Left lung (tissue), 10 donors: ENCODE measurements around the gene SOCS7. TPM values are rescaled to one million over a fixed set of nuclear protein-coding genes. Genes with fewer than 3 reads are reported as not detected.

Experiments used
- ATAC-seq: fragments of 200-7000 bp; cut with Tn5 transposase; one replicate; pipeline ENCODE4 v1.9.1; 2020; ENCODE audit warnings: moderate library complexity
- DNase-seq, 4 donors: peaks; one replicate each; pipeline ENCODE4 v3.0.0-alpha.2; 2013 to 2020
- H3K27ac ChIP-seq, 2 donors: fragments of 200-600 bp; sonication (generic) in 1 of 2; one replicate each; pipeline versions ENCODE4 v1.5.0 to v1.8.0; 2020 to 2021
- H3K27me3 ChIP-seq, 2 donors: fragments of 200-600 bp; sonication (generic) in 1 of 2; one replicate each; pipeline versions ENCODE4 v1.5.0 to v1.8.0; 2020 to 2021
- H3K36me3 ChIP-seq, 2 donors: fragments of 200-600 bp; sonication (generic) in 1 of 2; one replicate each; pipeline versions ENCODE4 v1.5.0 to v1.8.0; 2020 to 2021
- H3K4me1 ChIP-seq, 2 donors: fragments of 200-600 bp; one replicate each; pipeline ENCODE4 v1.8.0; 2021
- H3K4me3 ChIP-seq, 2 donors: fragments of 200-600 bp; sonication (generic) in 1 of 2; one replicate each; pipeline versions ENCODE4 v1.5.0 to v1.8.0; 2020 to 2021; ENCODE audit warnings: mild to moderate bottlenecking in 1 of 2
- H3K9me3 ChIP-seq, 2 donors: fragments of 200-600 bp; sonication (generic) in 1 of 2; one replicate each; pipeline versions ENCODE4 v1.5.0 to v1.8.0; 2020 to 2021
- intact Hi-C, 2 donors: fragments of 100-400 bp; cut with DNase I; formaldehyde crosslinking; loops; one replicate each; pipeline versions ENCODE4 v1.11.2 to v1.14.2; 2022
- polyA plus RNA-seq, 6 donors: library from polyadenylated mRNA; unstranded; fragments of 120-200 nt; gene quantifications; one replicate each; pipeline ENCODE4 v1.2.1, GENCODE V29; 2013; ENCODE audit not compliant: insufficient read length in 6 of 6
- total RNA-seq, 2 donors: library from RNA; stranded (reverse); fragmentation: NEBNext Ultra II Directional; extraction: Animal tissue kit (Norgen Biotek cat#: 25700); gene quantifications; one replicate each; pipeline ENCODE4 v1.2.1, GENCODE V29; 2021
- TF ChIP-seq, protein P1 (sequence below), 2 donors: fragments of 200-600 bp; sonication (generic) in 1 of 2; IDR thresholded peaks; one replicate each; pipeline versions ENCODE4 v1.5.0 to v1.8.0; 2021; ENCODE audit warnings: antibody characterized with exemption in 2 of 2
- donor health status: DM: no; HTN: yes; CAD: no.
- donor health status: DM: no; HTN: no; CAD: no.

SOCS7 gene
- total and polyA plus RNA-seq, 8 donors: 14.1 to 22.6 (median 19.5) TPM

DNA sequence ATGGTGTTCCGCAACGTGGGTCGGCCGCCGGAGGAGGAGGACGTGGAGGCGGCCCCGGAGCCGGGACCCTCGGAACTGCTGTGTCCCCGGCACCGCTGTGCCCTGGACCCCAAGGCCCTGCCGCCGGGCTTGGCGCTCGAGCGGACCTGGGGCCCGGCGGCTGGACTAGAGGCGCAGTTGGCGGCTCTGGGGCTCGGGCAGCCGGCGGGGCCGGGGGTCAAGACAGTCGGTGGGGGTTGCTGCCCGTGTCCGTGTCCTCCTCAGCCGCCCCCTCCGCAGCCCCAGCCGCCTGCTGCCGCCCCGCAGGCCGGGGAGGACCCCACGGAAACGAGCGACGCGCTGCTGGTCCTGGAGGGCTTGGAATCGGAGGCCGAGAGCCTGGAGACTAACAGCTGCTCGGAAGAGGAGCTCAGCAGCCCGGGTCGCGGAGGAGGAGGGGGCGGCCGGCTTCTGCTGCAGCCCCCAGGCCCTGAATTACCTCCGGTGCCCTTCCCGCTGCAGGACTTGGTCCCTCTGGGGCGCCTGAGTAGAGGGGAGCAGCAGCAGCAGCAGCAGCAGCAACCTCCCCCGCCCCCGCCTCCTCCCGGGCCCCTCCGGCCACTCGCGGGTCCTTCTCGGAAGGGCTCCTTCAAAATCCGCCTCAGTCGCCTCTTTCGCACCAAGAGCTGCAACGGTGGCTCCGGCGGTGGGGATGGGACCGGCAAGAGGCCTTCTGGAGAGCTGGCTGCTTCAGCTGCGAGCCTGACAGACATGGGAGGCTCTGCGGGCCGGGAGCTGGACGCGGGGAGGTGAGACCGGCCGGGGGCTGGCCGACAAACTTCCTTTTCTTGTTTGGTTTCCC is 821 bp downstream of the SOCS7 start:
- Histone ChIP-seq H3K27ac (peak overlapping the region; percentile 58 to 71), H3K36me3 (no peaks in the 10 kb centered on the region), H3K9me3 (no peaks in the 10 kb centered on the region), H3K27me3 (no peaks in the 10 kb centered on the region), H3K4me3 (peak overlapping the region; percentile 82 to 84), H3K4me1 (peaks cover 8 to 42% of the 10 kb centered on the region in 2 donors)
- intact Hi-C loops: loop anchor here in 1 of 2 donors (10.0 kb wide), 1 partner anchor 62 kb away; no protein-coding TSS in a partner anchor
- TF ChIP-seq, protein P1, sequence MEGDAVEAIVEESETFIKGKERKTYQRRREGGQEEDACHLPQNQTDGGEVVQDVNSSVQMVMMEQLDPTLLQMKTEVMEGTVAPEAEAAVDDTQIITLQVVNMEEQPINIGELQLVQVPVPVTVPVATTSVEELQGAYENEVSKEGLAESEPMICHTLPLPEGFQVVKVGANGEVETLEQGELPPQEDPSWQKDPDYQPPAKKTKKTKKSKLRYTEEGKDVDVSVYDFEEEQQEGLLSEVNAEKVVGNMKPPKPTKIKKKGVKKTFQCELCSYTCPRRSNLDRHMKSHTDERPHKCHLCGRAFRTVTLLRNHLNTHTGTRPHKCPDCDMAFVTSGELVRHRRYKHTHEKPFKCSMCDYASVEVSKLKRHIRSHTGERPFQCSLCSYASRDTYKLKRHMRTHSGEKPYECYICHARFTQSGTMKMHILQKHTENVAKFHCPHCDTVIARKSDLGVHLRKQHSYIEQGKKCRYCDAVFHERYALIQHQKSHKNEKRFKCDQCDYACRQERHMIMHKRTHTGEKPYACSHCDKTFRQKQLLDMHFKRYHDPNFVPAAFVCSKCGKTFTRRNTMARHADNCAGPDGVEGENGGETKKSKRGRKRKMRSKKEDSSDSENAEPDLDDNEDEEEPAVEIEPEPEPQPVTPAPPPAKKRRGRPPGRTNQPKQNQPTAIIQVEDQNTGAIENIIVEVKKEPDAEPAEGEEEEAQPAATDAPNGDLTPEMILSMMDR (IDR thresholded peaks at IDR 0.05): no peak
- DNase-seq: peak in 3 of 4 donors; percentile 18 to 87 (median 44)
- ATAC-seq: peak; percentile 16

DNA sequence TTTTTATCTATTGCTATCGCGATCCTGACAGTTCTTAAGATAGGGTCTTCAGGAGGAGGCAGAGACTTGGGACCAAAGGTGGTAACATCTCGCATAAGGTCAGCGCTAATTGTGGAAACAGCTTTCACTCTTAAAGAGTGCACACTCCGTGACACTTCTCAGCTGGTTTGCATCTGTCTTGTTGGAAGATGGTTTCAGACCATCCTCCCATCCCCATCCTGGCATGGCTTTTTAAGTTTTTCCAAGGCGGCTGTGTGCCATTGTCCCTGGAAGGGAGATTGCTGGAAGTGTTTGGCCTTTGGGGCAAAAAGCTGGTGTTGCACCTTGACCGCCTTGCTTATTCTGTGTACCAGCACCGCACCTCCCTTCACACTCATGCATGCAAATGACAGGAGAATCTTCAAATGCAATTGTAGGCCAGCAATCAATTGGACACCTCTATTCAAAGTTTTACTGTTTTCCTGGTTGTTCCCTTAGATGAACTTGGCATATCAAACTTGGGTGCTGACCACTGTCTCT is 1.5 kb downstream of the SOCS7 start:
- no peak for DNase-seq
- no peaks in the 10 kb centered on the region for H3K27me3 ChIP-seq
- TF ChIP-seq, protein P1 (IDR thresholded peaks at IDR 0.05): no peak
- intact Hi-C loops: loop anchor here in 1 of 2 donors (10.0 kb wide), 1 partner anchor 62 kb away; no protein-coding TSS in a partner anchor
- H3K4me1 ChIP-seq: peaks cover 8 to 46% of the 10 kb centered on the region in 2 donors
- H3K9me3 ChIP-seq: no peaks in the 10 kb centered on the region
- no peak for ATAC-seq
- peak overlapping the region; percentile 82 to 84 for H3K4me3 ChIP-seq
- no peaks in the 10 kb centered on the region for H3K36me3 ChIP-seq
- peak overlapping the region in 1 of 2 donors; percentile 71 for H3K27ac ChIP-seq

DNA sequence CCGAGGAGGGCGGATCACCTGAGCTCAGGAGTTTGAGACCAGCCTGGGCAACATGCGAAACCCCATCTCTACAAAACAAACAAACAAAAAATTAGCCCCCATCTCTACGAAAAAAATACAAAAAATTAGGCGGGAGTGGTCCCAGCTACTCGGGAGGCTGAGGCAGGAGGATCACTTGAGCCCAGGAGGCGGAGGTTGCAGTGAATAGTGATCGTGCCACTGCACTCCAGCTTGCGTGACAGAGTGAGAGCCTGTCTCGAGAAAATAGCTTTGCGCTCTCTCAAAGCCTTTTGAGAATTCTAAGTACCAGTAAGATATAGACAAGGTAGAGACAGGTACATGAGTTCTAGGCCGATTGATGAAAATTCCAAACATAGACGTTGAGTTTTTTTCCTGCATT is 2.0 kb downstream of the SOCS7 start:
- DNase-seq: no peak
- H3K4me3 ChIP-seq: peak overlapping the region in 1 of 2 donors; percentile 82
- H3K4me1 ChIP-seq: peaks cover 14 to 47% of the 10 kb centered on the region in 2 donors
- TF ChIP-seq, protein P1 (IDR thresholded peaks at IDR 0.05): no peak
- H3K27me3 ChIP-seq: no peaks in the 10 kb centered on the region
- H3K27ac ChIP-seq: no peak overlapping the region
- no peak for ATAC-seq
- no peaks in the 10 kb centered on the region for H3K36me3 ChIP-seq
- H3K9me3 ChIP-seq: no peaks in the 10 kb centered on the region
- intact Hi-C loops: loop anchor here in 1 of 2 donors (10.0 kb wide), 1 partner anchor 61 kb away; no protein-coding TSS in a partner anchor

DNA sequence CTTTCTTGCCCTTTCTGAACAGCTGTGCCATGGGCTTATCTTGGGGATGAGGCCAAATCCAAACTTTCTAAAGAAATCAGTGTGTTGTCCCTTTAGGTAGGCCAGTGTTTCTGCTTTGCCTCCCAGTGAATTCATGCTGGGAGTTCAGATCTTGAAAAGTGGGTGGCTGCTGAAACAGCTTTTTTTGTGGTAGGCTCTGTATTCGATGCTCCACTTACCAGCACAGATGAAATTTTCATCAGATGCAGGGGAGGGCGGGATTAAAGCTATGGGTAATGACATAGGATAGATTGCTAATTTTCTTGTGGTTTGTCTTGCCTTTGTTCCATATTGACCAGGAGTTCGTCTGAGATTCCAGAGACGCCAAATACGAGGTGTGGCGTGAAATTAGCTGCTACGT is 2.8 kb downstream of the SOCS7 start:
- H3K9me3 ChIP-seq: no peaks in the 10 kb centered on the region
- H3K27me3 ChIP-seq: no peaks in the 10 kb centered on the region
- peak overlapping the region in 1 of 2 donors; percentile 82 for H3K4me3 ChIP-seq
- TF ChIP-seq, protein P1 (IDR thresholded peaks at IDR 0.05): no peak
- DNase-seq (no peak), ATAC-seq (no peak)
- no peak overlapping the region for H3K27ac ChIP-seq
- peaks cover 21 to 50% of the 10 kb centered on the region in 2 donors for H3K4me1 ChIP-seq
- intact Hi-C loops: loop anchor here in 1 of 2 donors (10.0 kb wide), 1 partner anchor 60 kb away; no protein-coding TSS in a partner anchor
- H3K36me3 ChIP-seq: no peaks in the 10 kb centered on the region

DNA sequence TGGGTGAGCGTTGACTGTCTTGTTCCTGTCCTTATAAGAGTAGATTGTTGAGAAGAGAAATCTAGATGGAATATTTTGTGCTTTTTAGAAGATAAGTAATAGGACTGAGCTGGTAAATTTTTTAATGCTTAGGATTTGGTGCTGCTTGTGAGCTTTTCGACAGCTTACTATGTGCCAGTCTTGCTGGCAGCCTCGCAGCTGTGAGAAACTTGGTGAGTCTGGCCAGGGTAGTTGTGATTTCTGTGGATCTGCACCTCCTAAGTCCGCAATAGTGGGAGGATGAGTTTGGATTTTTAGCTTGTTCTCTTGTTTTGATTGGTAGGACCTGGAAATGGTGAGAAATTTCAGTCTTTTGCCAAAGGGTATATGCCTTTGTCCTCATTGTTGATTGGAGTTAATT is 3.6 kb downstream of the SOCS7 start:
- no peaks in the 10 kb centered on the region for H3K9me3 ChIP-seq
- H3K27me3 ChIP-seq: no peaks in the 10 kb centered on the region
- no peak overlapping the region for H3K4me3 ChIP-seq
- intact Hi-C loops: loop anchor here in 1 of 2 donors (10.0 kb wide), 1 partner anchor 60 kb away; no protein-coding TSS in a partner anchor
- peaks cover 21 to 50% of the 10 kb centered on the region in 2 donors for H3K4me1 ChIP-seq
- DNase-seq: no peak
- no peak for ATAC-seq
- no peaks in the 10 kb centered on the region for H3K36me3 ChIP-seq
- TF ChIP-seq, protein P1 (IDR thresholded peaks at IDR 0.05): no peak
- H3K27ac ChIP-seq: no peak overlapping the region
